Inferior parietal cortex (tissue), 1 donor: Measurements from ENCODE around the gene LRRTM4.

ENCODE experiments used
- DNase-seq: peaks from one replicate; pipeline ENCODE4 v3.0.0-alpha.2; 2016; ENCODE audit errors: extremely low spot score

Gene LRRTM4

DNA sequence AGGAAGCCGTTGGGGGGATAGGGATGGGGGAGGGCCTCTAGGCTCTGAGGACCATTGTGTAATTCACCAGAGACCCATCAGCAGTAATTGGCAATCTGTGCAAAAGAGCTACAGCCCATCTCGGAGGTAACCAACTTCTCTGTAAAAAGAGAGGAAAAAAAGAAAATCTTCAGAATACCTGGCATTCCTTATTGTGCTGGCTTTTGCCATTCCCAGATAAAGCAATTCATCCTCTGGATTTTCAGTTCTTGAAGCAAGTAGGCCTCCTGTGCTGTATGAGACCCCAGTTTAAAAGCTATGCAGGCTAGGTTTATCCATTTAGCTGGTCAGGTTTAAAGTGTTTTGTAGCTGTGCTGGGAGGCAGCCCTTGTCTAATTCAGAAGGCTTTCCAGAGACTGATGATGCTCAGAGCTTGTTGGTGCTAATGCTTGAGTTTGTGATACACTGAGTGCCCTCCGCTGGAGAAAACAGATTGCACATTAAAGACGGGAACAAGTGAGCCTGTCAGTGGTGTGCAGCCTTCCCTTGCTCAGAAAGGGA, at the start of gene LRRTM4:
TSS of gene LRRTM4 (minus strand) at position 446 of the 540 bp plus-strand sequence.
- peak; percentile 78 for DNase-seq

DNA sequence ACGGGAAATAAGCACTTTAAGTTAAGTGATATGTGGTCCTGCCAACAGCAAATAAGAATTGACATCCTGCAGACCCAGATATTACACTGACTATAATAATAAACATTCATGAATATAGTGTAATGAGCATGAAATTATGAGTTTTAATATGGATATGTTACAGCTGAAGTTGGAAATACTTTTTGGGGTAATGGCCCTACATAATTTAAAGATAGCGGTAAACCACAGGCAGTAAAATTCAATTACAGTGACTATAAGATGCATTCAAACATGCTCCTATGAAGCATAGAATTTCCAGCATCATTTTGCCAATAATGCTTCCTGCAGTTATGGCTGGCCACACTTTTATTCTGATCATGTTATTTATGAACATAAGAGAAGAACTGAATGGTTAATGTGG, 49.4 kb upstream of the LRRTM4 start:
- DNase-seq: no peak

DNA sequence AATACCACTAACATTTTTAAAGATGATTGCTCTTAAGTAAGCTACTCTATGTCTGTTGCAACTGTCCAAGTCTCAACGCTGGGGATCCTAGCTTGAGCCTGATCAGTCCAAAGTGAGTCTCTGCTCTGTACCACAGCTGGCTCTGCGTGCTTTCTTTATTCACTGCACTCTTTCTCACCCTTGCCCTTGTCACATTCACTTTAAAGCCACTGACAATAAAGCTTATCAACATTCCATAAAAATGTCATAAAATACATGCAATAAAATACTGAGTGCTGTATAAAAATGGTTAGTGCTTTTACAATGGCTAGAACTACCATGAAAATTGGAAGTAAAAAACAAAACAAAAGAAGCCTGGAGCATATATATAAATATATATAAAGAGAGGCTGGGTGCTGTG, 45.5 kb upstream of the LRRTM4 start:
- no peak for DNase-seq

DNA sequence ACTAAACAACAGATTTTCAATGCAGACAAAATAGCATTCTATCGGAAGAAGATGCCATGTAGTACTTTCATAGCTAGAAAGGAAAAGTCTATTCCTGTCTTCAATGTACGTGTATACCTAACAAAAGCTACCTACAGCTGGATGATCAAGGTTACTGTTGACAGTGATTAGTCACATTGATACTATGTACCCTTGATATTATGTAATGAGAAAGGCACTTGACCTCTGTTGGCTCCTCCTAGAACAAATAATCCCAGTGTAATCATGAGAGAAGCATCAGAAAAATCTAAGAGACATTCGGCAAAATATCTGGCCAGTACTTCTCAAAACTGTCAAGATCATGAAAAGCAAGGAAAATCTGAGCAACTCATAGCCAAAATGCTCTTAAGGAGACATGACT, 44.4 kb upstream of the LRRTM4 start:
- DNase-seq: no peak

DNA sequence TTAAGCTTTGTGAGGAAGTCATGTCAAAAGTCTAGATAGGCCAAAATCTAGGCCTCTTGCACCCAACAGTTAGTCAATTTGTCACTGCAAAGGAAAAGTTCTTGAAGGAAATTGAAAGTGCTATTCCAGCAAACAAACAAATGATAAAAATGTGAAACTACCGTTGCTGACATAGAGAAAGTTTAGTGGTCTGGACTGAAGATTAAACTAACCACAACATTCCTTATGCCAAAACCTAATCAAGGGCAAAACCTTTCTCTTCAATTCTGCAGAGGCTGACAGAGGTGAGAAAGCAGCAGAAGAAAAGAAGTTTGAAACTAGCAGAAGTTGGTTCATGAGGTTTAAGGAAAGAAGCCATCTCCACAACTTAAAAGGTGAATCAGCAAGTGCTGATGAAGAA, 44.0 kb upstream of the LRRTM4 start:
- DNase-seq: no peak

DNA sequence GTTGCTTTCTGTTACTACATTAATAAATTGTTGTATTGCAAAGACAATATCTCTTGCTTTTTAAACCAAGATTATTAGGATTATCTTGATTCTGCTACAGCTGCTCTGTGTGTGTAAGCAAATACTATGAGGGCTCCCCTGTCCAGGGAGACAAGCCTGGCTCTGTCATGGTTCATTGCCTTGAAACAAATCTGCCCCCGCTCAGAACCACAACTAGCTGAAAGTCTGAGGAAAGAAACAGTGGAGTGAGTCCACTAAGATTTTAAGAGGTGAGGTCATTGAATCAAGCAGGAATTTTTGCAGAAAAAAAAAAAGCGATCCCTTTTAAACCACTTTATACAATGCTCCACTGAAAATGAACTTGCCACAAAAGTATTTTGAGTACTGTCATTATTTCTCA, 30.8 kb upstream of the LRRTM4 start:
- DNase-seq: no peak

DNA sequence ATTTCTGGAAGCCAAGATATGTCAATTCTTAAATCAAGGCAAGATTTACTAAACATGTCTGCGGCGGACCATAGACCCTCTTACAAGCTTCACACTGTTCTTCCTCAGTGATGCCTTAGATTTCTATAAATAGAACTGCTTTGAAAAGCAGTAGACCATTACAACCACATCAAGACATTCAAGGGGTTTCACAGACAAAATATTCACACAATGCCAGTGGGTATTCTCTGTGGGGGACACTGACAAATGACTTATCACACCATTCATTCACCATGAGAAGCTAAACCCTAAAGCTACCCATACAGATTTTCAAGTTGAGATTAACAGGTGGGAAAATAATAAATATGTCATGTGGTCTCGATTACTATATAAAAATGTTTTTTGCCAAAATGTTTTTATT, 15.9 kb upstream of the LRRTM4 start:
- no peak for DNase-seq

DNA sequence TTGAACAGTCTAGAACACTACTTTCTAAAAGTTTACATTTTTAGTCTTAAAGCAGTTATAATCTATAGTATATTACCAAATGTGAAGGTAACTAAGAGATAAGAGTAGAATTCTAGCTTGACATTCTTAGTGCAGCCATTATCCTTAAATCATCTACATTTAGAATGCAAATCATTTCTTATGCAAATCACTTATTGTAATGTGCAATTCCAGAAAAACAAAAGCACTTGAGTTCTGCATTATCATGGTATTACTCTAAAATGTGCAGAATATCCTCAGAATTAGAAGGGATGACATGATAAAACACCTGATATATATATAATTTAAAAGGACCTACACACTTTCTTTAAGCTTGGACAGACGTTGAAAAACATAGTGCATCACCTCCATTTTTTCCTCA, 712 bp upstream of the LRRTM4 start:
- no peak for DNase-seq

DNA sequence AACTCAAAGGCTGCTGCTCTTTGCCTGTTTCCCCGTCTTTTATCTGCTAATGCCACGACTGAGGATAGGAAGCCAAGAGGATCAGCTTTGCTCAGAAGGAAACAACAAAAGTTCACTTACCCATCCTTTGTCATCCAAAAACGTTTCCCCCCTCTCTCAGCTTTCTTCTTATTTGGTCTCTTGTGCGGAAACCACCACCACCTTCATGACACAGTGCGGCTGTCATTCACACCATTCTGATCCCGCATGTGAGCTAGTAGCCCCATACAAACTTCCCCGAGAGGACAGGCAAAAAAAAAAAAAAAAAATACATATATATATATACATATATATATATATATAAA, 656 bp downstream of the LRRTM4 start:
- no peak for DNase-seq

DNA sequence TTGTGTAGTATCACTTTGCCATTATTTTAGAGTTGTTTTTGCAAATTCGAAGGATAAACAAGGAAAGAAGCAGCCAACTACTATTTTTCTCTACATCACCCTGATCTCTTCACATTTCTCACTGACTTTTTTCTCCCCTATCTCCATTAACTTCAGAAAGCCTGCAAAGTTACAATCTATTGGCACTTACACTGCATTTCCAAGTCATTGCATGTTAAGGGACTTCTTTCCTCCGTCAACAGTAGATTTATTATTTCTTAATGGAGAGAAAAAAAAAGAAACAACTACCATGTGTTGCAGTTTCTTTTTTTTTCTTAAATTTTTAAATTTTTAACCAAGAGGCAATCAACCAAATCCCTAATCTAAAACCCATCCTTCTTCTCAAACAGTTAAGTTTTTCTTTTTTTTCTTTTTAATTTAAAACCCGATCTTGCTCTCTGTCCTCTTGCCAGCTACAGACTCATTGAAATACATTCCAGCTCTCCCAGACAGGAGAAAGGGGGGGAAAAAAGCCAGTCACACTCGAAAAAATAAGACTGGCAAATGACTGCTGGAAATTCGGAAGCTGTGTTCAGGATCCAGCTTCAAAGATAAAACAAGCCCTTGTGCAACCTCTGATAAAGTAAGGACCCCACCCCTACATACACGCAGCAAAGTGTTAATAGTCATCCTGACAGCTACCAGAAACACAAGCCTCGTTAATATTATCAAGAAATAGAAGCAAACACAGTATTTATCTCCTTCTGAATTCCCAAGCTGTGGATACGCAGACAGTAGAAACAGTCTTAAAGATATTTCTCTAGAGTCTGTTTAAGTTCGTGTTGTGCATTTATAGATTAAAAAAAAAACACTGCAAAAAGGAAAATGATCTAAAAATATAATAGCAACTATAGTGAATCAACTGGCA, 1.3 kb downstream of the LRRTM4 start:
- DNase-seq: no peak

DNA sequence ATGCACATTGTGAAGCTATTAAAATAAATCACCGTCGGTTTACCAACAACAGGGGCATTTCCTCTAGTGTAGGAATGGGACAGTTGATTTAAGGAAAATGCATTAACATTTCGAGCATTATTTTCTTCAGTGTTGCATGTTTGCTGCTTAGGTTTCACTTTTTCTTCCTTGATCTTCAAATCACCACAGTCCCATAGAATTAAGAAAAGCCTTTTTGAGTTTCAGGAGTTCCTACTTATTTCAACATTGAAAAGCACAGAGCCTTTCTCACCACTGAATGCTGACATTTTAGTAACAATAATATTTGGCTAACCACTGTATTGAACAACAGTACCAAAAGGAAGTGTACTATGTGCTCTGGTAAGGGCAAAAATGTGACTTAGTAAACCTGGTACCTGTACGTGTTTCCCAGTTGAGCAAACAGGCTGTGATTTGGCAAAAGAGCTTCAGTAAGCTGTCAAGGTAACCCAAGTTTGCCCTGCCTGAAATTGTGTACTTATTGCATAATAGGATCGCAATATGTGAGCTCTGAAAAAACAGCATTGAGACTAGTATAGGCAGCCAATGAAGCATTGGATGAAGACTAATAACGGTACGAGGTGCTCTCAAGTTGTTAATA, 2.2 kb downstream of the LRRTM4 start:
- DNase-seq: no peak

DNA sequence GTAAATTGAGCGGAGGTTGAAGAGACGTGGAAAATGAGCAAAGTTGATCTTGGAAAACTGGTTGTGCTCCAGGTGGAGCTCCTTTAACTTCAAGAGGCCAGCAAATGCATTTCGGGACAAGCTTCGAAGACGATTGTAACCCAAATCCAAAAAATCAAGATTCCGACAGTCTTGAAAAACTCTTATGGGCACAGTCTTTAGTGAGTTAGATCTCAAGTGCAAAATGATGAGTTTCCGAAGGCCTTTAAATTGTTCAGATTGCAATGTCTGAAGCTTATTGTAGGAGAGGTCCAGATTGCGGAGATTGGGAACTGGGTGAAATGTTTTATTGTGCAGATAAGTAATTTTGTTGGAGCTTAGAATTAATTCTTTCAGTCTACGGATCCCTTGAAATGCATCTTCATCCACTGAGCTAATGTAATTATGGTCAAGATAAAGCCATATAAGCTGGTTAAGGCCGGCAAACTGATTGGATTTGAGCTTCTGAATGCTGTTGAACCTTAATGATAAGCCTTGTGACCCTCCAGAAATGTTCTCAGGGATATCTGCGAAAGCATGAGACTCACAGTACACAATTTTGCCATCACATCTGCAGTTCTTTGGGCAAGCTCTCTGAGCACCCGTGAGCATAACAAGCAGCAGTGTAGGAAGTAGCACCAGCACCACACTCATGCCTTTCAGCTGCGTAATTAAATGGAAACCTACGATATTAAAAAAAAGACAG, 2.9 kb downstream of the LRRTM4 start:
- peak; percentile 57 for DNase-seq

DNA sequence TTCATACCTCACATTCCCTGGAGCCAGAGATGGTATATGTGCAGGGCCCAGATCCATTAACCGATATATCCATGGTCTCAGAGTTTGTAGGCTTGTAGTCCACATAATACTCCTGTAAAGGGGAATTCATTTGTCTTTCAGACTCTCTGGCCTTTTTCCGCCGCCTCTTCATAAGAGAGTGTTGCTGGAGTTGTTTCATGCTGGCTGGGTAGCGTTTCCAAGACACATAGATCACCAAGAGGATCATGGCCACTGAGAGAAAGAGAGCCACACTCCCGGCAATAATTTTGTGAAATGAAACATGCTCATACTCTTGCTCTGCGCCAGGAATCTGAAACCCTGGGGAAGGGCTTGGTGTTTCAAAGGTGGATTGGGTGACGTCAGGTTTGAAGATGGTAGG, 3.9 kb downstream of the LRRTM4 start:
- no peak for DNase-seq

DNA sequence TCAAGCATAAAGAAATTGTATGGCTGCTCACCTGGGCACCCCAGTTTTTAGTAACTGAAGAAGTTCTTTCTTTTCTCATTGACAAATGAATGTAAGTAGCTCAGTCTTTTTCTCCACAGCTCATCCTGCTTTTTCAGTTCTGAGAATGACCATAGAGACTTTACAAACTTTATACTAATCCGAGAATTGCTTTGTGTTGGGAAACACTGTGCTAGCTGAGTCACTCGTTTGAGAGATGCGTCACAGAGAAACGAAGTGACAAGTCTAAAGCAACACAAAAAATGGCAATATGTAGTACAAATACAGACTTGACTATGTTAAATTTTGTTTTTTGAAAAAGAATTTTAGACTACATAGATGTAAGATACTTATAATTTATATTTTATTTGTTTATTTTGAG, 9.0 kb downstream of the LRRTM4 start:
- DNase-seq: no peak

DNA sequence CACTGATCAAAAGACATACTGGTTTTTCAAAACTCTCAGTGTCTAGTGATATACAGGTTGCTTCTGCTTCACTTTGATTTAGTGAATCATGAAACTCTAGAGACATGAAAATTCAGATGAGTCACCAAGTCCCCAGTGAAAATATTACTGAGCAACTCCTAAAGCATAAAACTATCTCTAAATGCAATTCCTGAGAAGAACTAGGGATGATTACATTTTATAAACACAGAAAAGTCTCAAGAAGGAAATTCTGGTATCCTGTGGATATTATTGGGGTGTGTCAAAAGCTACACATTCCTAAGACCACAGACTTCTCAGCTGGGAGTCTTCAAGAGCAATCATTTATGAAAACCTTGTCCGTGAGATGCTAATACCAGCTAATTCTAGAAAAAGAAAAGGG, 9.7 kb downstream of the LRRTM4 start:
- no peak for DNase-seq

DNA sequence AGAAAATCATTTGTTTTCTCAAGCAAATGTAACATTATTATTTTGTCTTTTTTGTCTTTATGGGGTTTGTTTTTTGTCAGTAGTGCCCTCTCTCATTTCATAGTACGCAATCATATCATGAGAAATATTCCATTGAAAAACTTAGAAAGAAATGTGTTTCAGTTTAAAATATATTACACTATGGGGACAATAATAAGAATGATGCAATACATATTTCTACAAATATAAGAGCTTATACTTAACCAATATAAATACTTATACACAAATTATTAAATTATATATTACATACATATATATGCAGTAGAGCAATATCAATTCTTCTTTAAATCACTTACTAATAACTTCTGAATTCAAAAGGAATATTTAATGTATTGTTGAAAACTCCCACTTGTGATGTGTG, 13.7 kb downstream of the LRRTM4 start:
- no peak for DNase-seq

DNA sequence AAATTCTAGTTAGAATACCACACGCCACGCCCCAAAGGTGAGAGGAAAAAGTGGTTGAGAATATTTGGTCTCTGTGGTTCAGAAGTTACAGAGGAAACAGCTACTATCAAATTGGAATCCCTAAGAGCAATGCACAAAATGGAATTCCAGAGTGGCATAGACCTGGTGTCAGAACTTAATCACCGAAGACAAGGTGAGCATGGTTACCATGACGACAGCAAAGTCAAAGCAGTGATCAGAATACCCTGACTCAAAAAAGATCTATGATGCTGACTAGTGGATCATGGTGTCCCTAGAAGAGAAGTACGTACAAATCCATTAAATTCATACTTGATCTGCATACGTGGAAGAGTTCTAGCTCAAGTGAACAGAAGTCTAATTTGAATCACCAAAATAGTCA, 14.5 kb downstream of the LRRTM4 start:
- DNase-seq: no peak

DNA sequence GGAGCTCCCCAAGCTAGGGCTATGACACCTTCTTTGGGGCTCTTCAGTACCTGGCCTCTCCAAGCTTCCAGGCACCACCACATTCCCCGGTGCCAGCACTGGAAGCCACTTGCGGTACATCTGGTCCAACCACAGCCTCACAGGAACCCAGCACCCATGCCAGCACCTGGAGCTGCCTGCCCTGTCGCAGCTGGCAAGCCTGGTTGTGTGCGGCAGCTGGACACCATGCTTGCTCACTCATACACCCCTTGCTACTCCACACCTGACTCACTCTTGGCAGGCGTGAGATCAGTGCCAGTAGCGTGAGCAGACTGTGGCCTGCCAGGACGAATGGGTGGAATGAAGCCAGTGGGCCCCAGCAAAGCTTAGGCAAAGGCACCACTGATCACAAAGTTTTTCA, 34.0 kb downstream of the LRRTM4 start:
- no peak for DNase-seq

DNA sequence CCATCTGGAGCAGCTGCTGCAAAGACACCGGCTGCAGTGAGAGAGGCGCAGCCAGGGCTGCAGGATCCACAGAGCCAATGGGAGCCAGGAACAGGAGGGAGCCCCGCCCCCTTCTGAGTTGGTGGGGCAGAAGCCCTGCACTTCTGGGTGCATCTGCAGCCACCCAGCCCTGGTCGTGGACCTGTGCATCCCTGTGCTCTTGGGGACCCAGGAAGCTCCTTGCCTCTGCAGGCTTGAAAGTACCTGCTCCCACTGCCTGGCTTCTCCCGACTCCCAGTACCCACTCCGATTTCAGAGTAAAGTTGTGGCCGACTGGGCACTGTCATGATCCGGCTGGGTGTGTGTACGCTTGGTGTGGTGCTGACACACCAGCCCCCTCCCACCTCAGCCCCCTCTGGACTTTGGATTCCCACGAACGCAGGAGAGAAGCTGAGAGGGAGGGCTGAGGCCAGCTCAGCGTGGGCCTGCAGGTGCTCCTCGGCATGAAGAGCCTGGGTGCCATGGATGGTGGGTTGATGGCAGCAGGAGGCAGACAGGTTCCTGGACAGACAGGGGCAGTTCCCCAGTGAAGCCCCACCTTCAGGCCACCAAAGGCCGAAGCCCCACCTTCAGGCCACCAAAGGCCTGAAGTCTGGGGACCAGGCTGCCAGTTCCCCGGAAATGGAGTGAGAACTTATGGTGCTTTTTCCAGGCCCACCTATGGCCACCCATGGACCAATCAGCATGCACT, 34.9 kb downstream of the LRRTM4 start:
- DNase-seq: no peak

DNA sequence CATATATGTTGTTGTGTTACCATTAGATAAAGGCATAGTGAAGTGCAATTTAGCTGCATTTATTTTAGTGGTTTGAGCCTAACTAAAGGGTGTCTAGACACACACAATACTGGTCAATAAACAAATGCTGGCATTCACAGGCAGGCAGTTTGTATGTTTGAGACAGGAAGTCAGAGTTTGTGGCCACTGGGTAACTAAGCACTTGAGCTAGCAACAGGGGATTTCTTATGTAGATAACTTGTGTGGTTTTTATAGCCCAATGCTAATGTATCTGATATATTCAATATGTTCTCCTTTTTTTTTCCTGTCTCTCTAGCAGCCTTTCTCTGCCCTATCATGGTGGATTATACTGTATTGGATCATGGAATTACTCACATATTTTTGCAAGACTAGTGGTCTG, 38.1 kb downstream of the LRRTM4 start:
- no peak for DNase-seq

DNA sequence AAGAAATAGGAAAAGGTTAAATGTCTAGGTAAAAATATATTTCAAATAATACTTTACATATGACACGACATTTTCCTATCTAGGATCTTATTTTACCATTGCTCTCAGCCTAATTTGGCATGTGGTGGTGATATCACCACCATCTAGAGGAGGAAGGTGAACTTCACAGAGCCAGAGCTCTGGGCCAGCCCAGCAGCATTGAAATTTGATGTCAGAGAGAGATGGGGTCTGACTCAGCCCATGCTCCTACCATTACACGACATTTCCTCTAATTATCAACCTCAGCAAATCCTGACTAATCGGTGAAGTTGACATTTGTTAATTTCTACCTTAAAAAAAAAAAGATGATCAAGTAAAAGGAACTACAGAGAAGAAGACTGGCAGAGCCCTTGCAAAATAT, 42.3 kb downstream of the LRRTM4 start:
- no peak for DNase-seq

DNA sequence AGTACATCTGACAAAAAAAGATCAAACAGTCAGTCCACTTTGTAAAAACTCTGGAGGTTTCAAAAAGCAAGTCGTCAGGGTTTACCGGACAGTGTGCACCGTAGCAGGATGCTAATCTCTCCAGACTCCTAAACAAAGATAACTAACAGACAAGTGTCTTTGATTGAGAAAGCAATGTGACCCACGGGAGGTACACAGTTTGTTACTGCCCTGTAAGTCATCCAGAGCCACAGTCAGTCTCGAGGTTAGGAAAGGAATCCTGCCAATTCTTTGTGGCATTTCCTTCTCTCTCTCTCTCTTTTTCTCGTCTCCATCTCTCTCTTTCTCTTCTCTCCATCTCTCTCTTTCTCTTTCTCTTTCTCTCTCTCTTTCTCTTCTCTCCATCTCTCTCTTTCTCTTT, 42.8 kb downstream of the LRRTM4 start:
- no peak for DNase-seq
